Activated CD4-positive, alpha-beta memory T cell treated with anti-CD3 and anti-CD28 coated beads, Interleukin-2, amount 10 ng/mL, durations not matched to agents 7 days and 5 days (primary cell): ENCODE measurements around the gene PRSS58. TPM values are rescaled to one million over a fixed set of nuclear protein-coding genes. Genes with fewer than 3 reads are reported as not detected.

Experiments used
- CTCF ChIA-PET: fragments of 350-600 bp; sonication (Branson Sonifier 250); formaldehyde crosslinking; loops from one replicate; lab custom pipeline; 2021; ENCODE audit warnings: antibody characterized with exemption, inconsistent platforms; lab: Charles Lee
- POLR2A ChIA-PET: fragments of 350-600 bp; sonication (Branson Sonifier 250); formaldehyde crosslinking; loops from one replicate; lab custom pipeline; 2021; ENCODE audit warnings: antibody characterized with exemption; lab: Charles Lee
- DNase-seq: peaks from one replicate; pipeline ENCODE4 v3.0.0-alpha.2; 2020
- H3K27ac Mint-ChIP-seq: one replicate; pipeline ENCODE4 v1.8.0; 2021; ENCODE audit warnings: mild to moderate bottlenecking, mixed read lengths
- H3K27me3 Mint-ChIP-seq: one replicate; pipeline ENCODE4 v1.8.0; 2021; ENCODE audit warnings: mixed read lengths
- H3K36me3 Mint-ChIP-seq: one replicate; pipeline ENCODE4 v1.8.0; 2021; ENCODE audit warnings: low read depth, mixed read lengths
- H3K4me1 Mint-ChIP-seq: one replicate; pipeline ENCODE4 v1.8.0; 2021; ENCODE audit warnings: mixed read lengths
- H3K4me3 Mint-ChIP-seq: one replicate; pipeline ENCODE4 v1.8.0; 2021; ENCODE audit warnings: mild to moderate bottlenecking, mixed read lengths
- H3K9me3 Mint-ChIP-seq: one replicate; pipeline ENCODE4 v1.8.0; 2021; ENCODE audit warnings: mixed read lengths
- total RNA-seq, 2 experiments: library from RNA; stranded (reverse); gene quantifications; one replicate each; pipeline ENCODE4 v1.2.3, GENCODE V29; 2021

Gene PRSS58
- total RNA-seq: not detected

- Mint-ChIP-seq H3K27ac (no peak within 1 kb of the TSS), H3K4me1 (no peaks in the 10 kb centered on the region), H3K36me3 (no peaks in the 10 kb centered on the region), H3K27me3 (peaks cover 5% of the 10 kb centered on the region), H3K4me3 (no peak within 1 kb of the TSS), H3K9me3 (no peaks in the 10 kb centered on the region)
- DNase-seq: no peak
- POLR2A ChIA-PET: no interaction called here
- CTCF ChIA-PET: no interaction called here
These were observed at the start of gene PRSS58 for GRCh38 chr7:142257958-142258357. Gene PRSS58, minus strand, starts transcription at chr7:142258058. Its CDS starts 351 bp downstream, at chr7:142257707.

GRCh38 chr7:142307246-142307900 is 49.5 kb upstream of the PRSS58 start:
- ChIA-PET CTCF (interaction anchor here (1.6 kb wide), 1 partner anchor 13 kb away, joined by 5 read pairs; no protein-coding TSS in a partner anchor), POLR2A (interaction anchor here (1.2 kb wide), 1 partner anchor 501 kb away, joined by 7 read pairs; no protein-coding TSS in a partner anchor)
- Mint-ChIP-seq H3K36me3 (no peaks in the 10 kb centered on the region), H3K4me3 (peak overlapping the region; percentile 25), H3K4me1 (peaks cover 3% of the 10 kb centered on the region), H3K27ac (peak overlapping the region; percentile 42), H3K27me3 (peaks cover 12% of the 10 kb centered on the region), H3K9me3 (no peaks in the 10 kb centered on the region)
- DNase-seq: no peak

- Mint-ChIP-seq H3K4me1 (peaks cover 6% of the 10 kb centered on the region), H3K27me3 (peaks cover 14% of the 10 kb centered on the region), H3K4me3 (no peak overlapping the region), H3K27ac (no peak overlapping the region), H3K9me3 (no peaks in the 10 kb centered on the region), H3K36me3 (no peaks in the 10 kb centered on the region)
- ChIA-PET CTCF (interaction anchor here (0.8 to 4.8 kb wide), 18 partner anchors 10 to 911 kb away, joined by 3 to 48 read pairs (median 6); no protein-coding TSS in a partner anchor), POLR2A (no interaction called here)
- DNase-seq: no peak
These were observed 45.8 kb upstream of the PRSS58 start for GRCh38 chr7:142303650-142304049.

- Mint-ChIP-seq H3K27ac (no peak overlapping the region), H3K27me3 (peaks cover 16% of the 10 kb centered on the region), H3K4me3 (no peak overlapping the region), H3K9me3 (no peaks in the 10 kb centered on the region), H3K36me3 (no peaks in the 10 kb centered on the region), H3K4me1 (peaks cover 6% of the 10 kb centered on the region)
- DNase-seq: no peak
- CTCF ChIA-PET: interaction anchor here (0.6 to 4.8 kb wide), 18 partner anchors 10 to 701 kb away, joined by 3 to 48 read pairs (median 6); no protein-coding TSS in a partner anchor
- POLR2A ChIA-PET: no interaction called here
These were observed 44.2 kb upstream of the PRSS58 start for GRCh38 chr7:142301923-142302550.

- no peaks in the 10 kb centered on the region for H3K36me3 Mint-ChIP-seq
- ChIA-PET POLR2A (interaction anchor here (1.4 kb wide), 1 partner anchor 498 kb away, joined by 3 read pairs; no protein-coding TSS in a partner anchor), CTCF (interaction anchor here (0.8 to 2.3 kb wide), 7 partner anchors 9 to 509 kb away, joined by 3 to 12 read pairs (median 5); no protein-coding TSS in a partner anchor)
- no peaks in the 10 kb centered on the region for H3K9me3 Mint-ChIP-seq
- no peak for DNase-seq
- peaks cover 16% of the 10 kb centered on the region for H3K27me3 Mint-ChIP-seq
- peak overlapping the region; percentile 31 for H3K4me3 Mint-ChIP-seq
- H3K4me1 Mint-ChIP-seq: peaks cover 6% of the 10 kb centered on the region
- H3K27ac Mint-ChIP-seq: no peak overlapping the region
These were observed 43.4 kb upstream of the PRSS58 start for GRCh38 chr7:142301299-142301698.

- H3K27ac Mint-ChIP-seq: peak overlapping the region; percentile 17
- peak overlapping the region; percentile 31 for H3K4me3 Mint-ChIP-seq
- H3K36me3 Mint-ChIP-seq: no peaks in the 10 kb centered on the region
- peaks cover 18% of the 10 kb centered on the region for H3K27me3 Mint-ChIP-seq
- peaks cover 6% of the 10 kb centered on the region for H3K4me1 Mint-ChIP-seq
- CTCF ChIA-PET: interaction anchor here (0.8 to 1.2 kb wide), 6 partner anchors 8 to 510 kb away, joined by 3 to 6 read pairs (median 4); no protein-coding TSS in a partner anchor
- no peaks in the 10 kb centered on the region for H3K9me3 Mint-ChIP-seq
- peak; percentile 36 for DNase-seq
- POLR2A ChIA-PET: interaction anchor here (1.4 kb wide), 1 partner anchor 499 kb away, joined by 3 read pairs; no protein-coding TSS in a partner anchor
These were observed 42.8 kb upstream of the PRSS58 start for GRCh38 chr7:142300689-142301088.

- DNase-seq: no peak
- H3K36me3 Mint-ChIP-seq: no peaks in the 10 kb centered on the region
- CTCF ChIA-PET: interaction anchor here (0.8 to 1.3 kb wide), 4 partner anchors 15 to 703 kb away, joined by 3 to 4 read pairs (median 3); no protein-coding TSS in a partner anchor
- peak overlapping the region; percentile 29 for H3K27ac Mint-ChIP-seq
- no peak overlapping the region for H3K4me3 Mint-ChIP-seq
- H3K27me3 Mint-ChIP-seq: peaks cover 18% of the 10 kb centered on the region
- H3K9me3 Mint-ChIP-seq: no peaks in the 10 kb centered on the region
- peaks cover 6% of the 10 kb centered on the region for H3K4me1 Mint-ChIP-seq
- POLR2A ChIA-PET: interaction anchor here (0.6 kb wide), 1 partner anchor 493 kb away, joined by 3 read pairs; no protein-coding TSS in a partner anchor
These were observed 41.5 kb upstream of the PRSS58 start for GRCh38 chr7:142299237-142299781.

GRCh38 chr7:142298627-142299026 is 40.8 kb upstream of the PRSS58 start:
- no peak overlapping the region for H3K27ac Mint-ChIP-seq
- H3K4me3 Mint-ChIP-seq: no peak overlapping the region
- CTCF ChIA-PET: interaction anchor here (0.8 to 1.1 kb wide), 3 partner anchors 323 to 704 kb away, joined by 3 to 5 read pairs (median 3); no protein-coding TSS in a partner anchor
- H3K9me3 Mint-ChIP-seq: no peaks in the 10 kb centered on the region
- peaks cover 18% of the 10 kb centered on the region for H3K27me3 Mint-ChIP-seq
- DNase-seq: no peak
- POLR2A ChIA-PET: interaction anchor here (0.6 kb wide), 1 partner anchor 494 kb away, joined by 3 read pairs; no protein-coding TSS in a partner anchor
- H3K36me3 Mint-ChIP-seq: no peaks in the 10 kb centered on the region
- peaks cover 4% of the 10 kb centered on the region for H3K4me1 Mint-ChIP-seq

- Mint-ChIP-seq H3K36me3 (no peaks in the 10 kb centered on the region), H3K27ac (no peak overlapping the region), H3K9me3 (no peaks in the 10 kb centered on the region), H3K4me3 (no peak overlapping the region), H3K4me1 (peaks cover 3% of the 10 kb centered on the region), H3K27me3 (peaks cover 22% of the 10 kb centered on the region)
- CTCF ChIA-PET: interaction anchor here (0.8 to 1.0 kb wide), 2 partner anchors 322 to 513 kb away, joined by 3 to 5 read pairs; no protein-coding TSS in a partner anchor
- no peak for DNase-seq
- POLR2A ChIA-PET: no interaction called here
These were observed 40.2 kb upstream of the PRSS58 start for GRCh38 chr7:142298009-142298408.

GRCh38 chr7:142280263-142280662 is 22.4 kb upstream of the PRSS58 start:
- Mint-ChIP-seq H3K4me1 (peaks cover 6% of the 10 kb centered on the region), H3K4me3 (no peak overlapping the region), H3K36me3 (peaks cover 5% of the 10 kb centered on the region), H3K9me3 (peaks cover 7% of the 10 kb centered on the region), H3K27me3 (peaks cover 48% of the 10 kb centered on the region), H3K27ac (no peak overlapping the region)
- no peak for DNase-seq
- CTCF ChIA-PET: no interaction called here
- POLR2A ChIA-PET: no interaction called here

GRCh38 chr7:142279601-142280000 is 21.7 kb upstream of the PRSS58 start:
- H3K4me1 Mint-ChIP-seq: peaks cover 6% of the 10 kb centered on the region
- DNase-seq: no peak
- H3K4me3 Mint-ChIP-seq: no peak overlapping the region
- ChIA-PET CTCF (no interaction called here), POLR2A (no interaction called here)
- peaks cover 48% of the 10 kb centered on the region for H3K27me3 Mint-ChIP-seq
- peaks cover 5% of the 10 kb centered on the region for H3K36me3 Mint-ChIP-seq
- no peak overlapping the region for H3K27ac Mint-ChIP-seq
- H3K9me3 Mint-ChIP-seq: peaks cover 9% of the 10 kb centered on the region

- CTCF ChIA-PET: no interaction called here
- H3K4me1 Mint-ChIP-seq: no peaks in the 10 kb centered on the region
- peaks cover 34% of the 10 kb centered on the region for H3K27me3 Mint-ChIP-seq
These were observed 17.2 kb upstream of the PRSS58 start for GRCh38 chr7:142275028-142275427.

More at GRCh38 chr7:142275028-142275427, 17.2 kb upstream of the PRSS58 start:
- DNase-seq: no peak
- H3K27ac Mint-ChIP-seq: no peak overlapping the region
- peaks cover 9% of the 10 kb centered on the region for H3K9me3 Mint-ChIP-seq
- POLR2A ChIA-PET: no interaction called here
- no peak overlapping the region for H3K4me3 Mint-ChIP-seq
- peaks cover 5% of the 10 kb centered on the region for H3K36me3 Mint-ChIP-seq
